Measurements from ENCODE around the gene MFGE8. TPM values are rescaled to one million over a fixed set of nuclear protein-coding genes. Genes with fewer than 3 reads are reported as not detected.

The MFGE8 gene
- total and polyA plus RNA-seq, 7 donors: 137 to 771 (median 253) TPM

DNA sequence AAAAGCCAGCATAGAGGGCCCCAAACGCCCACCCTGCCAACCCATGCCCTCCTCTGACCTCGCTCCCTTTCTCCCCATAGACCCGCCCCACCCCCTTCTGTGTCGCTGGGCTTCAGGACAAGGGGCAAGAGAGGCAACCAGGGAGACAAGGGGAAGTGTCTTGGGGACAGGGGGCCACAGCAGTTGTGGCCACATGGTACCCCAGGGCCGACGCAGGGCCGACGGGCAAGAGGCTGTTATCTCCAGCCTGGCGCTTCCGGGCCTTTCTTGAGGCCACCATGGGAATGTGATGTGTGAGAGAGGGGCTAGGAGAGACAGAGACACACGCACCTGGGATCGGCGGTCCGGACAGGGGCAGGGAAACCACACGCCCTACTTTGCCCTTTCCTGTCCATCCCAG, 14.4 kb downstream of the MFGE8 start:
- no peak overlapping the region for H3K4me3 ChIP-seq
- intact Hi-C loops (cut with DNase I): loop anchor here in 1 of 2 donors (5.0 to 10.0 kb wide), 2 partner anchors 244 to 276 kb away; partner anchors contain the start of gene AEN
- H3K27me3 ChIP-seq (ENCODE audit: insufficient read depth in 3 of 3, low read length in 2 of 3): peaks cover 0 to 2% (median 0%) of the 10 kb centered on the region in 3 donors
- H3K9me3 ChIP-seq: no peaks in the 10 kb centered on the region
- 88 to 94% (median 94%) methylated on average over 15 of the region's 15 CpGs for WGBS, 3 donors
- peaks cover 40% of the 10 kb centered on the region for H3K4me1 ChIP-seq
- H3K36me3 ChIP-seq (ENCODE audit: insufficient read depth in 1 of 2, low read depth in 1 of 2): peaks cover 0 to 47% of the 10 kb centered on the region in 2 donors
- ATAC-seq: no peak
- DNase-seq: no peak
- H3K27ac ChIP-seq: peak overlapping the region; percentile 42
- no peak for TF ChIP-seq CTCF (IDR thresholded peaks at IDR 0.05)

GRCh38 chr15:88897456-88898194, 15.6 kb downstream of the MFGE8 start:
- Histone ChIP-seq H3K4me1 (peaks cover 31% of the 10 kb centered on the region), H3K4me3 (no peak overlapping the region), H3K27me3 (ENCODE audit: insufficient read depth in 3 of 3, low read length in 2 of 3) (peaks cover 0 to 2% (median 0%) of the 10 kb centered on the region in 3 donors), H3K27ac (peak overlapping the region; percentile 74), H3K36me3 (ENCODE audit: insufficient read depth in 1 of 2, low read depth in 1 of 2) (peaks cover 0 to 36% of the 10 kb centered on the region in 2 donors), H3K9me3 (no peaks in the 10 kb centered on the region)
- TF ChIP-seq CTCF (IDR thresholded peaks at IDR 0.05): peak; percentile 53
- intact Hi-C loops (cut with DNase I): loop anchor here in 1 of 2 donors (5.0 to 10.0 kb wide), 2 partner anchors 243 to 275 kb away; partner anchors contain the start of gene AEN
- WGBS, 3 donors: 7 to 12% (median 11%) methylated on average over 12 of the region's 12 CpGs
- ATAC-seq (peak; percentile 49 to 83 (median 75)), DNase-seq (peak; percentile 78 to 96)

DNA sequence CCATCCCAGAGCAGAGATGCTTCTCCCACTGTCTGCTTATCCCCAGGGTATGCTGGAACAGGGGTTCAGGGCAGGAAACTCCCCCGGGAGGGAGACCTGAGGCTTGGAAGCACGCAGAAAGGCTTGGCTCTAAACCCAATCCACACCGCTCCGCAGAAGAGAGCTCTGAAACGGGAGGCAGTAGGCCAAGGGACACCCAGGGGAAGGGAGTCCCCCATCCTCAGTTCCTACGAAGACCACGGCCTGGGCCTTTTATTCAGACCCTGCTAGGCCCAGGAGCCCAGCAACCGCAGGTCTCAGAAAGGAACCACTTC, 16.1 kb downstream of the MFGE8 start:
- TF ChIP-seq CTCF (IDR thresholded peaks at IDR 0.05): no peak
- 3 to 20% (median 9%) methylated on average over 6 to 8 of the region's 8 CpGs for WGBS, 3 donors
- peaks cover 0 to 2% (median 0%) of the 10 kb centered on the region in 3 donors for H3K27me3 ChIP-seq (ENCODE audit: insufficient read depth in 3 of 3, low read length in 2 of 3)
- H3K27ac ChIP-seq: peak overlapping the region; percentile 74
- ATAC-seq: no peak
- peaks cover 0 to 31% of the 10 kb centered on the region in 2 donors for H3K36me3 ChIP-seq (ENCODE audit: insufficient read depth in 1 of 2, low read depth in 1 of 2)
- no peak overlapping the region for H3K4me3 ChIP-seq
- H3K9me3 ChIP-seq: no peaks in the 10 kb centered on the region
- intact Hi-C loops (cut with DNase I): loop anchor here in 1 of 2 donors (5.0 to 10.0 kb wide), 2 partner anchors 242 to 275 kb away; partner anchors contain the start of gene AEN
- DNase-seq: no peak
- H3K4me1 ChIP-seq: peaks cover 26% of the 10 kb centered on the region

DNA sequence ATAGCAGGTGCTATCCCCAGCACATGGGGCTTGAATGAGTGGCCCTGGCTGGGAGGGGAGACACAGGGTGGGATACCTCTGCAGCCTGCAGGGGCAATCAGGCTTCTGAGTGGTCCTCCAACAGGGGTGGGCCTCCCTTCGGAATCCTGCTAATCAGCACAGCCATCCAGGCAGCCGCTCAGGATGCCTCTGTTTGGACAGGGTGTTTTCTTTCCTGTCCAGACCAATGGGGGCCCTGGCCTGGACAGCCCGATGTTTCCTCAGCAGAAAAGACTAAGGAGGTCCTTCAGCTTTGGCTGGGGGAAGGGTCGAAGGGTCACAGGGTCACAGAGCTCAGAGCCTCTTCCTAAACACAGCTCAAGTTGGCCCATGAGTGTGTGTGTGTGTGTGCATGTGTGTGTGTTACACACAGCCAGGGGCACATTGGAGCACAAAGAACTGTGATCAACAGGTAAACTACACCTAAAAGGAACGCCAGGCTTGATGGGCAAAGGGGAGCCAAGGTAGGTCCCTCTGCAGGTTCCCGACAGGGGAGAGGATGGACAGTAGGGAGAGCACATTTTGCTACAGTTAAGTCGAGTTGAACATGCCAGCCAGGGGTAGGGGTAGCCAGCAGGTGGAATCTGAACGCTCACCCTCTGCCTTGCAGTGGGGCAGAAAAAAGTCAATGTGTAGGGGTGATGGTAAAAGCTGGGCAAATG, 16.7 kb downstream of the MFGE8 start:
- no peak for DNase-seq
- Histone ChIP-seq H3K27me3 (ENCODE audit: insufficient read depth in 3 of 3, low read length in 2 of 3) (peaks cover 0 to 2% (median 0%) of the 10 kb centered on the region in 3 donors), H3K9me3 (no peaks in the 10 kb centered on the region), H3K4me1 (peaks cover 20% of the 10 kb centered on the region), H3K4me3 (no peak overlapping the region), H3K27ac (peak overlapping the region; percentile 74), H3K36me3 (ENCODE audit: insufficient read depth in 1 of 2, low read depth in 1 of 2) (peaks cover 0 to 25% of the 10 kb centered on the region in 2 donors)
- intact Hi-C loops (cut with DNase I): loop anchor here in 1 of 2 donors (5.0 to 10.0 kb wide), 2 partner anchors 242 to 274 kb away; partner anchors contain the start of gene AEN
- ATAC-seq: peak in 1 of 4 donors; percentile 3
- 62 to 70% (median 67%) methylated on average over 8 of the region's 8 CpGs for WGBS, 3 donors
- no peak for TF ChIP-seq CTCF (IDR thresholded peaks at IDR 0.05)

Measured in psoas muscle (tissue), 8 donors.